IMR-90 (cell line): ENCODE measurements around the gene AP2B1. TPM values are rescaled to one million over a fixed set of nuclear protein-coding genes. Genes with fewer than 3 reads are reported as not detected.

Source experiments
- ATAC-seq: fragments of 200-7000 bp; cut with Tn5 transposase; 2 replicates; pipeline ENCODE4 v1.9.1; 2020; ENCODE audit warnings: low read depth, mild to moderate bottlenecking, moderate library complexity
- BruUV-seq: library from RNA; stranded (reverse); fragments of 400-500 nt; replicated peaks from 2 replicates; lab custom pipeline; 2021; lab: Mats Ljungman, UMichigan
- CTCF ChIA-PET: fragments of 300-600 bp; formaldehyde crosslinking; extraction: SDS; loops from one replicate; lab custom pipeline; 2021; ENCODE audit warnings: antibody characterized with exemption; lab: Yijun Ruan, JAX
- POLR2A ChIA-PET: fragments of 300-600 bp; sonication (Branson Sonifier 250); formaldehyde crosslinking; loops from one replicate; lab custom pipeline; 2022; ENCODE audit warnings: antibody characterized with exemption; ENCODE audit not compliant: unreplicated experiment; lab: Charles Lee
- DNase-seq: peaks from one replicate; pipeline ENCODE4 v3.0.0; 2013
- H2AFZ ChIP-seq: replicated peaks from 2 replicates; pipeline ENCODE3; 2013; ENCODE audit warnings: low read length, mild to moderate bottlenecking; ENCODE audit not compliant: poor library complexity
- H2AK5ac ChIP-seq: 2 replicates; pipeline ENCODE4 v1.6.1; 2013; ENCODE audit warnings: low read depth, low read length, inconsistent platforms
- H2AK9ac ChIP-seq: replicated peaks from 2 replicates; pipeline ENCODE3; 2013; ENCODE audit warnings: mild to moderate bottlenecking, low read depth, low read length, moderate library complexity; ENCODE audit not compliant: poor library complexity
- H2BK120ac ChIP-seq: 2 replicates; pipeline ENCODE4 v1.6.1; 2013; ENCODE audit warnings: low read depth, low read length, inconsistent platforms
- H2BK15ac ChIP-seq: 3 replicates; pipeline ENCODE4 v1.6.1; 2013; ENCODE audit warnings: low read depth, low read length, inconsistent platforms
- H2BK20ac ChIP-seq: 2 replicates; pipeline ENCODE4 v1.6.1; 2013; ENCODE audit warnings: low read depth, mild to moderate bottlenecking, inconsistent platforms, low read length, moderate library complexity
- H2BK5ac ChIP-seq: 2 replicates; pipeline ENCODE4 v1.6.1; 2013; ENCODE audit warnings: mild to moderate bottlenecking, low read depth, low read length, inconsistent platforms; ENCODE audit not compliant: poor library complexity, severe bottlenecking
- H3K14ac ChIP-seq: replicated peaks from 2 replicates; pipeline ENCODE4 v1.6.1; 2013; ENCODE audit warnings: low read depth, low read length, inconsistent platforms
- H3K18ac ChIP-seq: 2 replicates; pipeline ENCODE4 v1.6.1; 2013; ENCODE audit warnings: low read depth, low read length, control low read depth
- H3K23ac ChIP-seq: 2 replicates; pipeline ENCODE4 v1.6.1; 2013; ENCODE audit warnings: low read depth, low read length, inconsistent platforms
- H3K27ac ChIP-seq: 2 replicates; pipeline ENCODE4 v1.5.1; 2013; ENCODE audit warnings: mild to moderate bottlenecking, control low read depth, low read length; ENCODE audit not compliant: insufficient read depth
- H3K27me3 ChIP-seq: 2 replicates; pipeline ENCODE4 v1.6.1; 2013; ENCODE audit warnings: low read length; ENCODE audit not compliant: control insufficient read depth, insufficient read depth
- H3K36me3 ChIP-seq: 2 replicates; pipeline ENCODE4 v1.6.1; 2013; ENCODE audit warnings: low read length, mixed read lengths; ENCODE audit not compliant: control insufficient read depth, insufficient read depth
- H3K4ac ChIP-seq: 2 replicates; pipeline ENCODE4 v1.6.1; 2013; ENCODE audit warnings: low read depth, low read length, inconsistent platforms
- H3K4me1 ChIP-seq: 2 replicates; pipeline ENCODE4 v1.6.1; 2013; ENCODE audit warnings: low read length, mixed read lengths; ENCODE audit not compliant: control insufficient read depth, insufficient read depth
- H3K4me2 ChIP-seq: 2 replicates; pipeline ENCODE4 v1.6.1; 2013; ENCODE audit warnings: low read depth, mild to moderate bottlenecking, control low read depth, low read length, moderate library complexity
- H3K4me3 ChIP-seq: 2 replicates; pipeline ENCODE4 v1.5.1; 2013; ENCODE audit warnings: low read depth, mild to moderate bottlenecking, control low read depth, low read length, moderate library complexity; ENCODE audit not compliant: insufficient read depth
- H3K56ac ChIP-seq: 2 replicates; pipeline ENCODE4 v1.6.1; 2013; ENCODE audit warnings: low read length, inconsistent platforms; ENCODE audit not compliant: insufficient read depth; ENCODE audit errors: extremely low read depth
- H3K79me1 ChIP-seq, 2 experiments: 2 replicates each; pipeline ENCODE4 v1.6.1; 2013; ENCODE audit warnings: low read length in 2 of 2, inconsistent platforms in 1 of 2, low read depth in 1 of 2
- H3K9ac ChIP-seq: 2 replicates; pipeline ENCODE4 v1.6.1; 2013; ENCODE audit warnings: low read depth, low read length, control low read depth
- H3K9me1 ChIP-seq: 2 replicates; pipeline ENCODE4 v1.6.1; 2013; ENCODE audit warnings: low read length, inconsistent platforms; ENCODE audit not compliant: insufficient read depth
- H3K9me3 ChIP-seq: 2 replicates; pipeline ENCODE4 v1.6.1; 2013; ENCODE audit warnings: low read length; ENCODE audit not compliant: control insufficient read depth, insufficient read depth
- H4K20me1 ChIP-seq: 2 replicates; pipeline ENCODE4 v1.6.1; 2013; ENCODE audit warnings: low read length, inconsistent platforms; ENCODE audit not compliant: insufficient read depth
- H4K5ac ChIP-seq: 2 replicates; pipeline ENCODE4 v1.6.1; 2013; ENCODE audit warnings: mild to moderate bottlenecking, low read depth, low read length, control low read depth
- H4K8ac ChIP-seq, 2 experiments: 2 replicates each; pipeline ENCODE4 v1.6.1; 2013; ENCODE audit warnings: low read depth in 2 of 2, low read length in 2 of 2, control low read depth in 1 of 2, inconsistent platforms in 1 of 2
- H4K91ac ChIP-seq: 2 replicates; pipeline ENCODE4 v1.6.1; 2013; ENCODE audit warnings: low read depth, low read length, inconsistent platforms; ENCODE audit not compliant: insufficient read depth
- CEBPB ChIP-seq: IDR thresholded peaks from 2 replicates; pipeline ENCODE4 v1.6.1; 2012; ENCODE audit warnings: low read depth, low read length, improper control_type of control experiment
- MAFK ChIP-seq: IDR thresholded peaks from 2 replicates; pipeline ENCODE4 v1.6.1; 2012; ENCODE audit warnings: low read depth, low read length, improper control_type of control experiment
- MAZ ChIP-seq: IDR thresholded peaks from 2 replicates; pipeline ENCODE4 v1.6.1; 2012; ENCODE audit warnings: low read depth, mild to moderate bottlenecking, low read length, improper control_type of control experiment, moderate library complexity, borderline replicate concordance
- MXI1 ChIP-seq: IDR thresholded peaks from 2 replicates; pipeline ENCODE4 v1.6.1; 2012; ENCODE audit warnings: low read depth, mild to moderate bottlenecking, low read length, moderate library complexity, borderline replicate concordance
- RCOR1 ChIP-seq: IDR thresholded peaks from 2 replicates; pipeline ENCODE4 v1.6.1; 2012; ENCODE audit warnings: mild to moderate bottlenecking, low read length, improper control_type of control experiment; ENCODE audit not compliant: insufficient replicate concordance
- WGBS, 2 experiments: methylation state at CpG; one replicate each; pipeline versions ENCODE4 v1.1.5 to v1.1.7; 2013; ENCODE audit warnings: missing lambda C conversion rate in 2 of 2; ENCODE audit not compliant: insufficient read length in 1 of 2; ENCODE audit errors: extremely low coverage in 2 of 2; 5-methylcytosine and 5-hydroxymethylcytosine counted together
- dilution Hi-C: fragments of 300-500 bp; cut with HindIII; formaldehyde crosslinking; loops from one replicate; pipeline ENCODE4 v1.14.3; 2018; ENCODE audit warnings: low sequenced_read_pairs; ENCODE audit not compliant: unreplicated experiment
- in situ Hi-C: fragments of 300-500 bp; cut with MboI; formaldehyde crosslinking; loops from 3 replicates; pipeline ENCODE4 v1.14.3; 2019; ENCODE audit warnings: low sequenced_read_pairs, inconsistent platforms, mixed read lengths
- intact Hi-C: fragments of 100-400 bp; cut with micrococcal nuclease; formaldehyde crosslinking; loops from 2 replicates; pipeline ENCODE4 v1.10.0; 2022
- polyA plus RNA-seq, 3 experiments: library from polyadenylated mRNA; depleted of rRNA; stranded (reverse); fragments of >200 nt; gene quantifications; 2 replicates each; pipeline ENCODE4 v1.2.3, GENCODE V29; 2012; ENCODE audit warnings: low replicate concordance in 1 of 3
- total RNA-seq: library from RNA; depleted of rRNA; stranded (reverse); fragments of >200 nt; gene quantifications from 2 replicates; pipeline ENCODE4 v1.2.3, GENCODE V29; 2012

The AP2B1 gene
- total and polyA plus RNA-seq, 2 of the 4 experiments (the other 2 are of a cell fraction) = 102 to 125 TPM

GRCh38 chr17:35651467-35651866, 64.3 kb downstream of the AP2B1 start:
- Histone ChIP-seq H3K9ac (no peak overlapping the region), H2BK15ac (no peak overlapping the region), H2AK5ac (no peak overlapping the region), H3K4ac (no peak overlapping the region), H4K8ac (no peak overlapping the region), H3K23ac (no peak overlapping the region), H2BK5ac (no peak overlapping the region), H3K9me3 (no peaks in the 10 kb centered on the region), H4K5ac (no peak overlapping the region), H3K14ac (no peak overlapping the region), H2BK20ac (no peak overlapping the region), H2AFZ (no peak overlapping the region), H3K27me3 (no peaks in the 10 kb centered on the region), H3K4me1 (peaks cover 2% of the 10 kb centered on the region; the same call in 1 of the 2 replicates), H3K9me1 (no peaks in the 10 kb centered on the region), H3K4me2 (no peak overlapping the region), H3K4me3 (no peak overlapping the region), H3K27ac (no peak overlapping the region), H3K36me3 (peaks cover 20% of the 10 kb centered on the region), H3K56ac (no peak overlapping the region), H4K91ac (no peak overlapping the region), H4K20me1 (no peaks in the 10 kb centered on the region), H3K18ac (no peak overlapping the region), H2BK120ac (no peak overlapping the region), H2AK9ac (no peak overlapping the region), H3K79me1 (peaks cover 9 to 11% of the 10 kb centered on the region in 2 experiments)
- in situ Hi-C loops (no loop called here), dilution Hi-C loops (no loop called here), intact Hi-C loops (no loop called here)
- DNase-seq (no peak), ATAC-seq (no peak)
- ChIA-PET CTCF (interaction anchor here (0.6 to 1.0 kb wide), 4 partner anchors 14 to 419 kb away, joined by 3 to 6 read pairs (median 5); no protein-coding TSS in a partner anchor), POLR2A (no interaction called here)
- no TSS peak for BruUV-seq
- no CpG with 5 or more reads among the region's 1 CpG for WGBS, 2 experiments
- TF ChIP-seq RCOR1 (no peak), MAFK (peak; percentile 58; the same call in 1 of the 2 replicates), MAZ (no peak), MXI1 (no peak), CEBPB (no peak)
